ENCODE results near the gene MYO18A.

GRCh38 chr17:29225396-29225795 lies 45.2 kb upstream of the MYO18A start:
- TF ChIP-seq CTCF (IDR thresholded peaks at IDR 0.05) = no peak
- no peak for TF ChIP-seq POLR2A (IDR thresholded peaks at IDR 0.05)
